Right lobe of liver (tissue), 6 donors: ENCODE results near the gene PPP1R13L. TPM values are rescaled to one million over a fixed set of nuclear protein-coding genes. Genes with fewer than 3 reads are reported as not detected.

Source experiments
- ATAC-seq, 4 donors: fragments of 200-7000 bp; cut with Tn5 transposase; one replicate each; pipeline ENCODE4 v1.9.1; 2020; ENCODE audit warnings: mild to moderate bottlenecking in 4 of 4, moderate library complexity in 4 of 4
- DNase-seq, 3 donors: peaks; one replicate each; pipeline ENCODE4 v3.0.0-alpha.2; 2020
- H3K27ac ChIP-seq, 3 donors: fragments of 200-600 bp; one replicate each; pipeline ENCODE4 v1.8.0; 2022
- H3K27me3 ChIP-seq, 2 donors: fragments of 200-600 bp; one replicate each; pipeline ENCODE4 v1.8.0; 2022
- H3K36me3 ChIP-seq, 4 donors: fragments of 200-600 bp; sonication (generic) in 1 of 4; one replicate each; pipeline versions ENCODE4 v1.5.1 to v1.8.0; 2017 to 2022; ENCODE audit warnings: control low read depth in 1 of 4
- H3K4me1 ChIP-seq, 4 donors: fragments of 200-600 bp; sonication (generic) in 1 of 4; one replicate each; pipeline versions ENCODE4 v1.5.1 to v1.8.0; 2017 to 2022; ENCODE audit warnings: control low read depth in 1 of 4
- H3K4me3 ChIP-seq, 3 donors: fragments of 200-600 bp; one replicate each; pipeline ENCODE4 v1.8.0; 2022
- H3K9me3 ChIP-seq, 4 donors: fragments of 200-600 bp; sonication (generic) in 1 of 4; one replicate each; pipeline versions ENCODE4 v1.5.1 to v1.8.0; 2017 to 2022; ENCODE audit warnings: control low read depth in 1 of 4
- CTCF ChIP-seq, 4 donors: fragments of 200-600 bp in 3 of 4; fragments of 450-650 bp in 1 of 4; IDR thresholded peaks; one replicate each; pipeline versions ENCODE4 v1.5.1 to v1.8.0; 2016 to 2022; ENCODE audit warnings: antibody characterized with exemption in 4 of 4, mild to moderate bottlenecking in 2 of 4
- POLR2A ChIP-seq: fragments of 450-650 bp; IDR thresholded peaks from one replicate; pipeline ENCODE4 v1.6.1; 2017; ENCODE audit warnings: antibody characterized with exemption, mild to moderate bottlenecking
- WGBS: methylation state at CpG from one replicate; pipeline ENCODE4 v1.1.6; 2018; ENCODE audit warnings: low coverage, low lambda C conversion rate; ENCODE audit not compliant: insufficient coverage; ENCODE audit errors: missing lambda C conversion rate; 5-methylcytosine and 5-hydroxymethylcytosine counted together
- intact Hi-C, 2 donors: fragments of 100-400 bp; cut with DNase I; formaldehyde crosslinking; loops; one replicate each; pipeline versions ENCODE4 v1.11.2 to v1.14.1; 2022
- long read RNA-seq: library from polyadenylated mRNA; unstranded; transcript quantifications from one replicate; pipeline ENCODE4 v2.0.0, GENCODE V29; 2019
- total RNA-seq, 6 experiments: library from RNA; depleted of rRNA in 2 of 6; stranded (reverse); fragments of >200 nt in 2 of 6; fragmentation: NEBNext Ultra II Directional in 3 of 6; extraction: Animal tissue kit (Norgen Biotek cat#: 25700) in 3 of 6; gene quantifications; one replicate each; pipeline versions ENCODE4 v1.1.0 to v1.2.4, GENCODE V29; 2016 to 2023
- donor health status: DM: no; HTN: yes; CAD: no.
- donor health status: DM: no; HTN: no; CAD: no.
- donor health status: DM: no; HTN: no; CAD: no.
- donor health status: DM: no; HTN: yes; CAD: no.
- donor health status: DM: no; HTN: yes; CAD: no.

Gene PPP1R13L
- 10 to 100 TPM in 4 of 6 experiments, 1 to 10 TPM in 2; 6.9 to 22.9 (median 14.6) TPM for total RNA-seq
- long read RNA-seq: 0 reads

- intact Hi-C loops: no loop called here
- peaks cover 0 to 13% (median 6%) of the 10 kb centered on the region in 4 donors for H3K4me1 ChIP-seq
- ATAC-seq (peak; percentile 67 to 80 (median 74)), DNase-seq (peak; percentile 89 to 91 (median 91))
- H3K9me3 ChIP-seq: no peaks in the 10 kb centered on the region
- 0% methylated on average over 10 of the region's 46 CpGs for WGBS
- no peaks in the 10 kb centered on the region for H3K27me3 ChIP-seq
- peak within 1 kb of the TSS; percentile 66 to 87 (median 71) for H3K4me3 ChIP-seq
- peak within 1 kb of the TSS; percentile 93 to 97 (median 96) for H3K27ac ChIP-seq
- TF ChIP-seq CTCF (IDR thresholded peaks at IDR 0.05): no peak
- TF ChIP-seq POLR2A: peak; percentile 30
- no peaks in the 10 kb centered on the region for H3K36me3 ChIP-seq
Measured at GRCh38 chr19:45404557-45405434, at the start of gene PPP1R13L. Gene PPP1R13L, minus strand, starts transcription at chr19:45405069. Its CDS starts 6,751 bp downstream, at chr19:45398318.

- ATAC-seq (no peak), DNase-seq (no peak)
- 55% methylated on average over 9 of the region's 12 CpGs for WGBS
- Histone ChIP-seq H3K4me3 (no peak overlapping the region), H3K9me3 (no peaks in the 10 kb centered on the region), H3K27me3 (no peaks in the 10 kb centered on the region), H3K4me1 (peaks cover 0 to 8% (median 2%) of the 10 kb centered on the region in 4 donors), H3K36me3 (no peaks in the 10 kb centered on the region), H3K27ac (no peak overlapping the region)
- TF ChIP-seq CTCF (IDR thresholded peaks at IDR 0.05) (no peak), POLR2A (no peak)
- intact Hi-C loops: no loop called here
Measured at GRCh38 chr19:45451850-45452387, 47.0 kb upstream of the PPP1R13L start.

- DNase-seq (no peak), ATAC-seq (peak in 1 of 4 donors; percentile 1)
- peak overlapping the region; percentile 45 to 58 (median 49) for H3K4me3 ChIP-seq
- H3K9me3 ChIP-seq: no peaks in the 10 kb centered on the region
- H3K27ac ChIP-seq: peak overlapping the region; percentile 31 to 52 (median 38)
- 13% methylated on average over 16 of the region's 28 CpGs for WGBS
- TF ChIP-seq CTCF (IDR thresholded peaks at IDR 0.05) (no peak), POLR2A (no peak)
- peaks cover 0 to 8% (median 2%) of the 10 kb centered on the region in 4 donors for H3K4me1 ChIP-seq
- no peaks in the 10 kb centered on the region for H3K36me3 ChIP-seq
- intact Hi-C loops: no loop called here
- H3K27me3 ChIP-seq: no peaks in the 10 kb centered on the region
Measured at GRCh38 chr19:45451131-45451849, 46.4 kb upstream of the PPP1R13L start.

- TF ChIP-seq CTCF (IDR thresholded peaks at IDR 0.05): no peak
- no peak for TF ChIP-seq POLR2A
- DNase-seq (no peak), ATAC-seq (peak; percentile 4 to 27 (median 14))
- WGBS: 19% methylated on average over 5 of the region's 5 CpGs
- Histone ChIP-seq H3K4me1 (peaks cover 0 to 4% (median under 1%) of the 10 kb centered on the region in 4 donors), H3K4me3 (peak overlapping the region; percentile 45 to 58 (median 49)), H3K36me3 (no peaks in the 10 kb centered on the region), H3K27me3 (no peaks in the 10 kb centered on the region), H3K9me3 (no peaks in the 10 kb centered on the region), H3K27ac (peak overlapping the region in 2 of 3 donors; percentile 28 to 30)
- intact Hi-C loops: no loop called here
Measured at GRCh38 chr19:45450012-45450333, 45.1 kb upstream of the PPP1R13L start.
